ENCODE data around the gene SYT3. TPM values are rescaled to one million over a fixed set of nuclear protein-coding genes. Genes with fewer than 3 reads are reported as not detected.

Gene SYT3
- total RNA-seq, 1 experiment from 2014 or later: 14.6 TPM

DNA sequence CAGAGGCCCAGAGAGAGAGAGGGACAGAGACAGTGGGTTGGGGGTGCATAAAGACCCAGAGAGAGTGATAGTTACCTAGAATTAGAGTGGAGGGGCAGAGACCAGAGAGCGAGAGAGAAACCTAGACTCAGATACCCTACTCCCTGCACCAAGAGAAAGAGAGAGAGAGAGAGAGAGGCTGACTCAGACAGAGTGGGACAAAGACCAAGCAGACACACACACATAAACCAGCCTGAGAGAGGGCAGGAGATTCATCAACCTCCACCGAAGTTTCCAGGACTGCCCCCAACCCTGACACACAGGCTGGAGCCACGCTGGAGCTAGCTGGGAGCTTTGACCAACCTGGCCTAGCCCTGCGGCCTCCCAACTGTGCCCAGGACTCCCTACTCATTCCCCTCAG is 12.9 kb downstream of the SYT3 start (continued):
- TF ChIP-seq, protein P1, sequence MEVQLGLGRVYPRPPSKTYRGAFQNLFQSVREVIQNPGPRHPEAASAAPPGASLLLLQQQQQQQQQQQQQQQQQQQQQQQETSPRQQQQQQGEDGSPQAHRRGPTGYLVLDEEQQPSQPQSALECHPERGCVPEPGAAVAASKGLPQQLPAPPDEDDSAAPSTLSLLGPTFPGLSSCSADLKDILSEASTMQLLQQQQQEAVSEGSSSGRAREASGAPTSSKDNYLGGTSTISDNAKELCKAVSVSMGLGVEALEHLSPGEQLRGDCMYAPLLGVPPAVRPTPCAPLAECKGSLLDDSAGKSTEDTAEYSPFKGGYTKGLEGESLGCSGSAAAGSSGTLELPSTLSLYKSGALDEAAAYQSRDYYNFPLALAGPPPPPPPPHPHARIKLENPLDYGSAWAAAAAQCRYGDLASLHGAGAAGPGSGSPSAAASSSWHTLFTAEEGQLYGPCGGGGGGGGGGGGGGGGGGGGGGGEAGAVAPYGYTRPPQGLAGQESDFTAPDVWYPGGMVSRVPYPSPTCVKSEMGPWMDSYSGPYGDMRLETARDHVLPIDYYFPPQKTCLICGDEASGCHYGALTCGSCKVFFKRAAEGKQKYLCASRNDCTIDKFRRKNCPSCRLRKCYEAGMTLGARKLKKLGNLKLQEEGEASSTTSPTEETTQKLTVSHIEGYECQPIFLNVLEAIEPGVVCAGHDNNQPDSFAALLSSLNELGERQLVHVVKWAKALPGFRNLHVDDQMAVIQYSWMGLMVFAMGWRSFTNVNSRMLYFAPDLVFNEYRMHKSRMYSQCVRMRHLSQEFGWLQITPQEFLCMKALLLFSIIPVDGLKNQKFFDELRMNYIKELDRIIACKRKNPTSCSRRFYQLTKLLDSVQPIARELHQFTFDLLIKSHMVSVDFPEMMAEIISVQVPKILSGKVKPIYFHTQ (CRISPR knock-in tag; IDR thresholded peaks at IDR 0.05): no peak
- TF ChIP-seq, protein P2, sequence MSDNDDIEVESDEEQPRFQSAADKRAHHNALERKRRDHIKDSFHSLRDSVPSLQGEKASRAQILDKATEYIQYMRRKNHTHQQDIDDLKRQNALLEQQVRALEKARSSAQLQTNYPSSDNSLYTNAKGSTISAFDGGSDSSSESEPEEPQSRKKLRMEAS (CRISPR knock-in tag; IDR thresholded peaks at IDR 0.05): no peak
- TF ChIP-seq, protein P3, sequence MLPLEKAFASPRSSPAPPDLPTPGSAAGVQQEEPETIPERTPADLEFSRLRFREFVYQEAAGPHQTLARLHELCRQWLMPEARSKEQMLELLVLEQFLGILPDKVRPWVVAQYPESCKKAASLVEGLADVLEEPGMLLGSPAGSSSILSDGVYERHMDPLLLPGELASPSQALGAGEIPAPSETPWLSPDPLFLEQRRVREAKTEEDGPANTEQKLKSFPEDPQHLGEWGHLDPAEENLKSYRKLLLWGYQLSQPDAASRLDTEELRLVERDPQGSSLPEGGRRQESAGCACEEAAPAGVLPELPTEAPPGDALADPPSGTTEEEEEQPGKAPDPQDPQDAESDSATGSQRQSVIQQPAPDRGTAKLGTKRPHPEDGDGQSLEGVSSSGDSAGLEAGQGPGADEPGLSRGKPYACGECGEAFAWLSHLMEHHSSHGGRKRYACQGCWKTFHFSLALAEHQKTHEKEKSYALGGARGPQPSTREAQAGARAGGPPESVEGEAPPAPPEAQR (CRISPR knock-in tag; IDR thresholded peaks at IDR 0.05): no peak
- TF ChIP-seq ZNF138 (CRISPR knock-in tag; conservative IDR thresholded peaks at IDR 0.05): no peak
- TF ChIP-seq EMX1 (CRISPR knock-in tag; IDR thresholded peaks at IDR 0.05): no peak
- no peak for TF ChIP-seq ZBTB21 (CRISPR knock-in tag; IDR thresholded peaks at IDR 0.05; ENCODE audit: borderline replicate concordance)
- no peak for TF ChIP-seq OVOL2 (CRISPR knock-in tag; IDR thresholded peaks at IDR 0.05; ENCODE audit: borderline replicate concordance)
- no peak for TF ChIP-seq ZNF263 (CRISPR knock-in tag; IDR thresholded peaks at IDR 0.05; ENCODE audit: low read depth)

DNA sequence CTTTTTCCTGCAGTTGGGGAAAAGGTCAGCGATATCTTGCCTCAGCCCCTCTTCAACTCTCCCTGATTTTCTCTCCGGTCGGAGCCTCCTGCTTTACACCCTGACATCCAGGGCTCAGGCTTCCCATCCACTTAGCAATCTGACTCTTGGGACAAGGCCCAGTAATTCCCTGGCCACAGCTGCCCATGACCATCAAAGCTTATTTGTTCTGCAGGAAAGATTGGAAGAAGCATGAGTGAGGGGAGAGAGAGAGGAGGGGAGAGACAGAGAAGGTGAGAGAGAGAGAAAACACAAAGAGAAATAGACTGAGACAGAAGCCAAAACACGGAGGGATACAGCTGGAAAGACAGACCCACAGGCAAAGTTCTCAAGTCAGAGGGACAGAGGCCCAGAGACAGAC is 13.7 kb downstream of the SYT3 start:
- DNase-seq (ENCODE audit: low spot score): no peak
- Mint-ChIP-seq H3K27me3 (ENCODE audit: low read depth) (peaks cover 2% of the 10 kb centered on the region; the same call in 1 of the 2 replicates), H3K4me3 (no peak overlapping the region), H3K4me1 (no peaks in the 10 kb centered on the region), H3K27ac (no peak overlapping the region), H3K36me3 (no peaks in the 10 kb centered on the region), H3K9me3 (no peaks in the 10 kb centered on the region)
- ChIA-PET CTCF (interaction anchor here (0.5 to 0.6 kb wide), 2 partner anchors 18 to 158 kb away, joined by 3 read pairs; no protein-coding TSS in a partner anchor), POLR2A (no interaction called here)
- ATAC-seq: no peak
- TF ChIP-seq, protein P4, sequence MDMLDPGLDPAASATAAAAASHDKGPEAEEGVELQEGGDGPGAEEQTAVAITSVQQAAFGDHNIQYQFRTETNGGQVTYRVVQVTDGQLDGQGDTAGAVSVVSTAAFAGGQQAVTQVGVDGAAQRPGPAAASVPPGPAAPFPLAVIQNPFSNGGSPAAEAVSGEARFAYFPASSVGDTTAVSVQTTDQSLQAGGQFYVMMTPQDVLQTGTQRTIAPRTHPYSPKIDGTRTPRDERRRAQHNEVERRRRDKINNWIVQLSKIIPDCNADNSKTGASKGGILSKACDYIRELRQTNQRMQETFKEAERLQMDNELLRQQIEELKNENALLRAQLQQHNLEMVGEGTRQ (CRISPR knock-in tag; IDR thresholded peaks at IDR 0.05): no peak
- TF ChIP-seq, protein P5, sequence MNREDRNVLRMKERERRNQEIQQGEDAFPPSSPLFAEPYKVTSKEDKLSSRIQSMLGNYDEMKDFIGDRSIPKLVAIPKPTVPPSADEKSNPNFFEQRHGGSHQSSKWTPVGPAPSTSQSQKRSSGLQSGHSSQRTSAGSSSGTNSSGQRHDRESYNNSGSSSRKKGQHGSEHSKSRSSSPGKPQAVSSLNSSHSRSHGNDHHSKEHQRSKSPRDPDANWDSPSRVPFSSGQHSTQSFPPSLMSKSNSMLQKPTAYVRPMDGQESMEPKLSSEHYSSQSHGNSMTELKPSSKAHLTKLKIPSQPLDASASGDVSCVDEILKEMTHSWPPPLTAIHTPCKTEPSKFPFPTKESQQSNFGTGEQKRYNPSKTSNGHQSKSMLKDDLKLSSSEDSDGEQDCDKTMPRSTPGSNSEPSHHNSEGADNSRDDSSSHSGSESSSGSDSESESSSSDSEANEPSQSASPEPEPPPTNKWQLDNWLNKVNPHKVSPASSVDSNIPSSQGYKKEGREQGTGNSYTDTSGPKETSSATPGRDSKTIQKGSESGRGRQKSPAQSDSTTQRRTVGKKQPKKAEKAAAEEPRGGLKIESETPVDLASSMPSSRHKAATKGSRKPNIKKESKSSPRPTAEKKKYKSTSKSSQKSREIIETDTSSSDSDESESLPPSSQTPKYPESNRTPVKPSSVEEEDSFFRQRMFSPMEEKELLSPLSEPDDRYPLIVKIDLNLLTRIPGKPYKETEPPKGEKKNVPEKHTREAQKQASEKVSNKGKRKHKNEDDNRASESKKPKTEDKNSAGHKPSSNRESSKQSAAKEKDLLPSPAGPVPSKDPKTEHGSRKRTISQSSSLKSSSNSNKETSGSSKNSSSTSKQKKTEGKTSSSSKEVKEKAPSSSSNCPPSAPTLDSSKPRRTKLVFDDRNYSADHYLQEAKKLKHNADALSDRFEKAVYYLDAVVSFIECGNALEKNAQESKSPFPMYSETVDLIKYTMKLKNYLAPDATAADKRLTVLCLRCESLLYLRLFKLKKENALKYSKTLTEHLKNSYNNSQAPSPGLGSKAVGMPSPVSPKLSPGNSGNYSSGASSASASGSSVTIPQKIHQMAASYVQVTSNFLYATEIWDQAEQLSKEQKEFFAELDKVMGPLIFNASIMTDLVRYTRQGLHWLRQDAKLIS (CRISPR knock-in tag; IDR thresholded peaks at IDR 0.05; ENCODE audit: borderline replicate concordance): no peak
- TF ChIP-seq ZNF416 (CRISPR knock-in tag; IDR thresholded peaks at IDR 0.05) (no peak), MXD4 (CRISPR knock-in tag; IDR thresholded peaks at IDR 0.05; ENCODE audit: borderline replicate concordance) (no peak), JUN (CRISPR knock-in tag; IDR thresholded peaks at IDR 0.05) (no peak), SP1 (CRISPR knock-in tag; conservative IDR thresholded peaks at IDR 0.05) (no peak), ZNF396 (CRISPR knock-in tag; IDR thresholded peaks at IDR 0.05; ENCODE audit: borderline replicate concordance) (no peak), ESRRA (CRISPR knock-in tag; IDR thresholded peaks at IDR 0.05; ENCODE audit: borderline replicate concordance) (no peak)
- TF ChIP-seq, protein P6, sequence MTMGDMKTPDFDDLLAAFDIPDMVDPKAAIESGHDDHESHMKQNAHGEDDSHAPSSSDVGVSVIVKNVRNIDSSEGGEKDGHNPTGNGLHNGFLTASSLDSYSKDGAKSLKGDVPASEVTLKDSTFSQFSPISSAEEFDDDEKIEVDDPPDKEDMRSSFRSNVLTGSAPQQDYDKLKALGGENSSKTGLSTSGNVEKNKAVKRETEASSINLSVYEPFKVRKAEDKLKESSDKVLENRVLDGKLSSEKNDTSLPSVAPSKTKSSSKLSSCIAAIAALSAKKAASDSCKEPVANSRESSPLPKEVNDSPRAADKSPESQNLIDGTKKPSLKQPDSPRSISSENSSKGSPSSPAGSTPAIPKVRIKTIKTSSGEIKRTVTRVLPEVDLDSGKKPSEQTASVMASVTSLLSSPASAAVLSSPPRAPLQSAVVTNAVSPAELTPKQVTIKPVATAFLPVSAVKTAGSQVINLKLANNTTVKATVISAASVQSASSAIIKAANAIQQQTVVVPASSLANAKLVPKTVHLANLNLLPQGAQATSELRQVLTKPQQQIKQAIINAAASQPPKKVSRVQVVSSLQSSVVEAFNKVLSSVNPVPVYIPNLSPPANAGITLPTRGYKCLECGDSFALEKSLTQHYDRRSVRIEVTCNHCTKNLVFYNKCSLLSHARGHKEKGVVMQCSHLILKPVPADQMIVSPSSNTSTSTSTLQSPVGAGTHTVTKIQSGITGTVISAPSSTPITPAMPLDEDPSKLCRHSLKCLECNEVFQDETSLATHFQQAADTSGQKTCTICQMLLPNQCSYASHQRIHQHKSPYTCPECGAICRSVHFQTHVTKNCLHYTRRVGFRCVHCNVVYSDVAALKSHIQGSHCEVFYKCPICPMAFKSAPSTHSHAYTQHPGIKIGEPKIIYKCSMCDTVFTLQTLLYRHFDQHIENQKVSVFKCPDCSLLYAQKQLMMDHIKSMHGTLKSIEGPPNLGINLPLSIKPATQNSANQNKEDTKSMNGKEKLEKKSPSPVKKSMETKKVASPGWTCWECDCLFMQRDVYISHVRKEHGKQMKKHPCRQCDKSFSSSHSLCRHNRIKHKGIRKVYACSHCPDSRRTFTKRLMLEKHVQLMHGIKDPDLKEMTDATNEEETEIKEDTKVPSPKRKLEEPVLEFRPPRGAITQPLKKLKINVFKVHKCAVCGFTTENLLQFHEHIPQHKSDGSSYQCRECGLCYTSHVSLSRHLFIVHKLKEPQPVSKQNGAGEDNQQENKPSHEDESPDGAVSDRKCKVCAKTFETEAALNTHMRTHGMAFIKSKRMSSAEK (CRISPR knock-in tag; IDR thresholded peaks at IDR 0.05; ENCODE audit: borderline replicate concordance): no peak
- TF ChIP-seq, protein P7, sequence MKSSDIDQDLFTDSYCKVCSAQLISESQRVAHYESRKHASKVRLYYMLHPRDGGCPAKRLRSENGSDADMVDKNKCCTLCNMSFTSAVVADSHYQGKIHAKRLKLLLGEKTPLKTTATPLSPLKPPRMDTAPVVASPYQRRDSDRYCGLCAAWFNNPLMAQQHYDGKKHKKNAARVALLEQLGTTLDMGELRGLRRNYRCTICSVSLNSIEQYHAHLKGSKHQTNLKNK (CRISPR knock-in tag; IDR thresholded peaks at IDR 0.05): no peak
- TF ChIP-seq, protein P8, sequence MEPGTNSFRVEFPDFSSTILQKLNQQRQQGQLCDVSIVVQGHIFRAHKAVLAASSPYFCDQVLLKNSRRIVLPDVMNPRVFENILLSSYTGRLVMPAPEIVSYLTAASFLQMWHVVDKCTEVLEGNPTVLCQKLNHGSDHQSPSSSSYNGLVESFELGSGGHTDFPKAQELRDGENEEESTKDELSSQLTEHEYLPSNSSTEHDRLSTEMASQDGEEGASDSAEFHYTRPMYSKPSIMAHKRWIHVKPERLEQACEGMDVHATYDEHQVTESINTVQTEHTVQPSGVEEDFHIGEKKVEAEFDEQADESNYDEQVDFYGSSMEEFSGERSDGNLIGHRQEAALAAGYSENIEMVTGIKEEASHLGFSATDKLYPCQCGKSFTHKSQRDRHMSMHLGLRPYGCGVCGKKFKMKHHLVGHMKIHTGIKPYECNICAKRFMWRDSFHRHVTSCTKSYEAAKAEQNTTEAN (CRISPR knock-in tag; IDR thresholded peaks at IDR 0.05): no peak
